HepG2 (cell line): ENCODE measurements around the gene DCAF7. TPM values are rescaled to one million over a fixed set of nuclear protein-coding genes. Genes with fewer than 3 reads are reported as not detected.

ENCODE experiments used
- BCLAF1 ChIP-seq: fragments of 450-650 bp; IDR thresholded peaks from 2 replicates; pipeline ENCODE4 v1.6.1; 2017; ENCODE audit warnings: mild to moderate bottlenecking
- CENPX ChIP-seq: sonication (generic); formaldehyde crosslinking; IDR thresholded peaks from 2 replicates; pipeline ENCODE4 v1.9.0; 2021; ENCODE audit warnings: mild to moderate bottlenecking, missing genetic modification reagents, moderate library complexity
- ELK4 ChIP-seq: sonication (generic); formaldehyde crosslinking; IDR thresholded peaks from 2 replicates; pipeline ENCODE4 v1.9.0; 2021; ENCODE audit warnings: missing genetic modification reagents, borderline replicate concordance
- FOXA1 ChIP-seq, 2 experiments: fragments of 450-650 bp in 1 of 2; sonication (generic) in 1 of 2; formaldehyde crosslinking in 1 of 2; IDR thresholded peaks; 2 replicates each; pipeline versions ENCODE4 v1.4.0 to v1.6.1; 2016 to 2020; ENCODE audit warnings: missing genetic modification reagents in 1 of 2
- KDM5A ChIP-seq: fragments of 200-600 bp; sonication (generic); IDR thresholded peaks from 2 replicates; pipeline ENCODE4 v1.7.0; 2018; ENCODE audit warnings: antibody characterized with exemption, mild to moderate bottlenecking, low read length, borderline replicate concordance
- MAFK ChIP-seq, 2 experiments: IDR thresholded peaks in 1 of 2; conservative IDR thresholded peaks in 1 of 2; 2 replicates each; pipeline ENCODE4 v1.6.1; 2011; ENCODE audit warnings: improper control_type of control experiment in 2 of 2, low read length in 2 of 2
- NFE2 ChIP-seq: sonication (generic); formaldehyde crosslinking; IDR thresholded peaks from 2 replicates; pipeline ENCODE4 v1.4.0; 2020; ENCODE audit warnings: missing genetic modification reagents
- SMYD3 ChIP-seq: sonication (generic); formaldehyde crosslinking; IDR thresholded peaks from 2 replicates; pipeline ENCODE4 v1.8.1; 2023; ENCODE audit warnings: mild to moderate bottlenecking, missing genetic modification reagents
- SRF ChIP-seq: IDR thresholded peaks from 2 replicates; pipeline ENCODE4 v1.6.1; 2011; ENCODE audit warnings: mild to moderate bottlenecking, low read depth, low read length, moderate library complexity
- SRSF4 ChIP-seq: fragments of 200-400 bp; formaldehyde crosslinking; IDR thresholded peaks from one replicate; pipeline ENCODE4 v1.6.1; 2018; ENCODE audit warnings: mild to moderate bottlenecking, low read depth, low read length, moderate library complexity; ENCODE audit not compliant: poor library complexity, severe bottlenecking
- TMF1 ChIP-seq: sonication (generic); formaldehyde crosslinking; IDR thresholded peaks from 2 replicates; pipeline ENCODE4 v1.8.1; 2022; ENCODE audit warnings: low read depth, missing genetic modification reagents
- XBP1 ChIP-seq: sonication (generic); formaldehyde crosslinking; IDR thresholded peaks from 2 replicates; pipeline ENCODE4 v1.5.0; 2020; ENCODE audit warnings: missing genetic modification reagents
- ZMAT3 ChIP-seq: sonication (generic); formaldehyde crosslinking; conservative IDR thresholded peaks from 2 replicates; pipeline ENCODE4 v1.7.0; 2021; ENCODE audit warnings: missing genetic modification reagents
- ZNF10 ChIP-seq: sonication (generic); formaldehyde crosslinking; IDR thresholded peaks from 2 replicates; pipeline ENCODE4 v1.4.0; 2020; ENCODE audit warnings: mild to moderate bottlenecking, low read depth, missing genetic modification reagents, borderline replicate concordance
- ZNF138 ChIP-seq: sonication (generic); formaldehyde crosslinking; IDR thresholded peaks from 2 replicates; pipeline ENCODE4 v1.5.0; 2020; ENCODE audit warnings: mild to moderate bottlenecking, low read depth, missing genetic modification reagents
- ZNF282 ChIP-seq: fragments of 450-650 bp; IDR thresholded peaks from 2 replicates; pipeline ENCODE4 v1.6.1; 2018; ENCODE audit not compliant: partially characterized antibody
- ZNF343 ChIP-seq: sonication (generic); formaldehyde crosslinking; IDR thresholded peaks from 2 replicates; pipeline ENCODE4 v1.4.0; 2020; ENCODE audit warnings: mild to moderate bottlenecking, missing genetic modification reagents
- ZNF597 ChIP-seq: sonication (generic); formaldehyde crosslinking; IDR thresholded peaks from 2 replicates; pipeline ENCODE4 v1.5.0; 2020; ENCODE audit warnings: missing genetic modification reagents
- ZNF816 ChIP-seq: sonication (generic); formaldehyde crosslinking; IDR thresholded peaks from 2 replicates; pipeline ENCODE4 v1.8.0; 2022; ENCODE audit warnings: missing genetic modification reagents, mild to moderate bottlenecking, borderline replicate concordance
- polyA plus RNA-seq, 8 experiments: library from polyadenylated mRNA; depleted of rRNA in 3 of 8; stranded (reverse) in 7 of 8; unstranded in 1 of 8; fragments of >200 nt; fragmentation: Illumina TruSeq in 4 of 8; extraction: Trizol in 4 of 8; gene quantifications; 2 replicates each; pipeline versions ENCODE4 v1.2.1 to v1.2.3, GENCODE V29; 2011 to 2016; ENCODE audit warnings: low read depth in 4 of 8, missing spikeins in 1 of 8, mixed read lengths in 1 of 8; ENCODE audit not compliant: insufficient read depth in 1 of 8
- total RNA-seq, 5 experiments: library from RNA; depleted of rRNA; stranded (reverse); fragments of >200 nt; fragmentation: Illumina TruSeq; extraction: Trizol; gene quantifications; 2 replicates each; pipeline ENCODE4 v1.2.3, GENCODE V29; 2016; ENCODE audit warnings: low read depth in 1 of 5
- TF ChIP-seq, protein P1 (sequence below): sonication (generic); formaldehyde crosslinking; IDR thresholded peaks from 2 replicates; pipeline ENCODE4 v1.4.0; 2020; ENCODE audit warnings: missing genetic modification reagents

The DCAF7 gene
- total and polyA plus RNA-seq, 2 of the 13 experiments (the other 11 are each of a cell fraction or from before 2014, with no cell fraction given) = 55.2 to 73.4 TPM

DNA sequence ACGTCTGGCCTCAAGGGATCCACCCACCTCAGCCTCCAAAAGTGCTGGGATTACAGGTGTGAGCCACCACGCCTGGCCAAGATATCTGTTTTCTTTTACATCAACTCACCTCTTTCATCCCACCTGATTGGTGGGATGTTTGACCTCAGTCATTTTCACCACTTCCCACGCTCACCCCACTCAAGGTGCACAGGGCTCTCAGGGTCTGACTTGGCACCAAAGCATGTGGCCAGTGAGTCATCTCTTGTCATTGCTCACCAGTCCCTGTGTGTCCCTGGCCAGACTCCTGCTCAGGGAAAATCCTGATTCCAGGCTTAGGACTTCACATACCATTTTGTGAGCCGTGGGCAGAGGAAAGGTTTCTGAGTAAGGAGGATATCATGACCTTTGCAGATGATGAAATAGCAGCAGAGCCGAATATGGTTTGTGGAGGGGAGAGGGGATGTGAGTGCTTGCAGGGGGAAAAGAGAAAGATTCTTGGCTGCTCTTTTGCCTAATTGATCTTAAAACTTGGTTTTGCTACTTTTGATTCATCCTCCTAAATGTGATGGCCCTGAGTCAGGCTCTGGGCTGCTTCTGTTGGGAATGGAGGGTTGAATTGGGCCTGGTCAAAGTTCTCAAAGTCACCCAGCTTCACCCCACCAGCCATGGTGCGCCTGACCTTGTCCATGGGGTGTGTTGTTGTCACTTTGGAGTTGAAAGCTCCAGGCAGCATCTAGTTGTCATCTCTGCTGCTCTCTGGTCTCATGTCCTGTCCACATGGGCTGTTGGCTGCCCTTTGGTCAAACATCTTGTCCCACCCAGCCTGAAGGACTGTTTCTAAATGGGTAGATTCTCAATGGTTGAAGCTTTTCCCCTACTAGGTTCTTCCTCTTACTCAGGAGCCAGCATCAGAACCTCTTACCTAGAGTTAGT is 33.1 kb upstream of the DCAF7 start (continued):
- TF ChIP-seq ZNF282 (no peak), ZNF597 (CRISPR knock-in tag) (no peak), ZNF10 (CRISPR knock-in tag) (no peak), ZMAT3 (CRISPR knock-in tag) (peak; percentile 71; the same call in 1 of the 2 replicates), MAFK (conservative IDR thresholded peaks at IDR 0.05 in 1 of 2, IDR thresholded peaks at IDR 0.05 in 1 of 2; ENCODE audit: low read length in 2 of 2) (no peak), ZNF343 (CRISPR knock-in tag) (no peak), ZNF816 (CRISPR knock-in tag) (0 out of 2 replicates have a peak, but pooled peaks have one; percentile 69), ELK4 (CRISPR knock-in tag) (no peak), KDM5A (no peak), ZNF138 (CRISPR knock-in tag) (no peak), CENPX (CRISPR knock-in tag) (no peak), TMF1 (CRISPR knock-in tag) (no peak), XBP1 (no peak), FOXA1 (IDR thresholded peaks at IDR 0.05) (no peak), FOXA1 (CRISPR knock-in tag; IDR thresholded peaks at IDR 0.05) (no peak), SMYD3 (CRISPR knock-in tag) (no peak), BCLAF1 (no peak), SRSF4 (no peak), NFE2 (no peak), SRF (0 out of 2 replicates have a peak, but pooled peaks have one; percentile 8)
- TF ChIP-seq, protein P1, sequence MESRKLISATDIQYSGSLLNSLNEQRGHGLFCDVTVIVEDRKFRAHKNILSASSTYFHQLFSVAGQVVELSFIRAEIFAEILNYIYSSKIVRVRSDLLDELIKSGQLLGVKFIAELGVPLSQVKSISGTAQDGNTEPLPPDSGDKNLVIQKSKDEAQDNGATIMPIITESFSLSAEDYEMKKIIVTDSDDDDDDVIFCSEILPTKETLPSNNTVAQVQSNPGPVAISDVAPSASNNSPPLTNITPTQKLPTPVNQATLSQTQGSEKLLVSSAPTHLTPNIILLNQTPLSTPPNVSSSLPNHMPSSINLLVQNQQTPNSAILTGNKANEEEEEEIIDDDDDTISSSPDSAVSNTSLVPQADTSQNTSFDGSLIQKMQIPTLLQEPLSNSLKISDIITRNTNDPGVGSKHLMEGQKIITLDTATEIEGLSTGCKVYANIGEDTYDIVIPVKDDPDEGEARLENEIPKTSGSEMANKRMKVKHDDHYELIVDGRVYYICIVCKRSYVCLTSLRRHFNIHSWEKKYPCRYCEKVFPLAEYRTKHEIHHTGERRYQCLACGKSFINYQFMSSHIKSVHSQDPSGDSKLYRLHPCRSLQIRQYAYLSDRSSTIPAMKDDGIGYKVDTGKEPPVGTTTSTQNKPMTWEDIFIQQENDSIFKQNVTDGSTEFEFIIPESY (CRISPR knock-in tag) = no peak
